CD4-positive, CD25-positive, alpha-beta regulatory T cell (primary cell): Measurements from ENCODE around the gene DLGAP4. TPM values are rescaled to one million over a fixed set of nuclear protein-coding genes. Genes with fewer than 3 reads are reported as not detected.

Experiments used
- ATAC-seq, 2 donors: fragments of 150-1000 bp; cut with Tn5 transposase; one replicate each; pipeline ENCODE4 v1.10.0; 2021; ENCODE audit warnings: low read depth in 2 of 2, moderate number of reproducible peaks in 2 of 2, moderate library complexity in 1 of 2
- DNase-seq, 3 donors: peaks; one replicate each; pipeline versions ENCODE4 v3.0.0 to v3.0.0-alpha.2; 2012 to 2022; ENCODE audit warnings: mixed read lengths in 1 of 3
- H3K27ac ChIP-seq: one replicate; pipeline ENCODE4 v1.7.0; 2013; ENCODE audit warnings: mild to moderate bottlenecking, low read length; ENCODE audit not compliant: insufficient read depth, poor library complexity, severe bottlenecking
- H3K27me3 ChIP-seq: one replicate; pipeline ENCODE4 v1.7.0; 2013; ENCODE audit warnings: low read length; ENCODE audit not compliant: control insufficient read depth, insufficient read depth
- H3K36me3 ChIP-seq: one replicate; pipeline ENCODE4 v1.7.0; 2013; ENCODE audit warnings: mild to moderate bottlenecking, low read length, moderate library complexity; ENCODE audit not compliant: control insufficient read depth, insufficient read depth
- H3K4me1 ChIP-seq: 2 replicates; pipeline ENCODE4 v1.7.0; 2013; ENCODE audit warnings: mild to moderate bottlenecking, low read length; ENCODE audit not compliant: insufficient read depth, control insufficient read depth, poor library complexity, severe bottlenecking
- H3K4me3 ChIP-seq: one replicate; pipeline ENCODE4 v1.7.0; 2013; ENCODE audit warnings: low read depth, mild to moderate bottlenecking, low read length, moderate library complexity
- H3K9me3 ChIP-seq, 2 experiments: 1 replicate in 1 of 2; 2 replicates in 1 of 2; pipeline ENCODE4 v1.7.0; 2013; ENCODE audit warnings: low read length in 2 of 2, mild to moderate bottlenecking in 1 of 2, moderate library complexity in 1 of 2; ENCODE audit not compliant: control insufficient read depth in 2 of 2
- H3K27ac Mint-ChIP-seq, 3 donors: one replicate each; pipeline ENCODE4 v1.8.0; 2020 to 2022; ENCODE audit warnings: mild to moderate bottlenecking in 3 of 3, mixed read lengths in 3 of 3, moderate library complexity in 2 of 3
- H3K27me3 Mint-ChIP-seq: one replicate; pipeline ENCODE4 v1.8.0; 2022; ENCODE audit warnings: mild to moderate bottlenecking, mixed read lengths
- H3K36me3 Mint-ChIP-seq: one replicate; pipeline ENCODE4 v1.8.0; 2020; ENCODE audit warnings: mixed read lengths
- H3K4me1 Mint-ChIP-seq, 4 donors: one replicate each; pipeline ENCODE4 v1.8.0; 2020 to 2022; ENCODE audit warnings: mixed read lengths in 4 of 4, mild to moderate bottlenecking in 1 of 4
- H3K4me3 Mint-ChIP-seq, 4 donors: one replicate each; pipeline ENCODE4 v1.8.0; 2020 to 2022; ENCODE audit warnings: mild to moderate bottlenecking in 4 of 4, mixed read lengths in 4 of 4, moderate library complexity in 3 of 4
- H3K9me3 Mint-ChIP-seq, 7 donors: one replicate each; pipeline ENCODE4 v1.8.0; 2020 to 2022; ENCODE audit warnings: mixed read lengths in 7 of 7, mild to moderate bottlenecking in 3 of 7, moderate library complexity in 2 of 7
- polyA plus RNA-seq, 4 donors: library from polyadenylated mRNA; unstranded; fragments of 300-500 nt; fragmentation: Illumina TruSeq; gene quantifications; one replicate each; pipeline ENCODE4 v1.2.3, GENCODE V29; 2021
- total RNA-seq: library from RNA; stranded (reverse); gene quantifications from one replicate; pipeline ENCODE4 v1.2.3, GENCODE V29; 2022

Gene DLGAP4
- total and polyA plus RNA-seq, 5 donors from 2014 or later, result 10.8 to 43.5 (median 14.7) TPM

GRCh38 chr20:36435124-36435523, 129.0 kb downstream of the DLGAP4 start:
- H3K27me3 Mint-ChIP-seq, result no peaks in the 10 kb centered on the region
- H3K4me1 Mint-ChIP-seq, result peaks cover 0 to 5% (median under 1%) of the 10 kb centered on the region in 4 donors

DNA sequence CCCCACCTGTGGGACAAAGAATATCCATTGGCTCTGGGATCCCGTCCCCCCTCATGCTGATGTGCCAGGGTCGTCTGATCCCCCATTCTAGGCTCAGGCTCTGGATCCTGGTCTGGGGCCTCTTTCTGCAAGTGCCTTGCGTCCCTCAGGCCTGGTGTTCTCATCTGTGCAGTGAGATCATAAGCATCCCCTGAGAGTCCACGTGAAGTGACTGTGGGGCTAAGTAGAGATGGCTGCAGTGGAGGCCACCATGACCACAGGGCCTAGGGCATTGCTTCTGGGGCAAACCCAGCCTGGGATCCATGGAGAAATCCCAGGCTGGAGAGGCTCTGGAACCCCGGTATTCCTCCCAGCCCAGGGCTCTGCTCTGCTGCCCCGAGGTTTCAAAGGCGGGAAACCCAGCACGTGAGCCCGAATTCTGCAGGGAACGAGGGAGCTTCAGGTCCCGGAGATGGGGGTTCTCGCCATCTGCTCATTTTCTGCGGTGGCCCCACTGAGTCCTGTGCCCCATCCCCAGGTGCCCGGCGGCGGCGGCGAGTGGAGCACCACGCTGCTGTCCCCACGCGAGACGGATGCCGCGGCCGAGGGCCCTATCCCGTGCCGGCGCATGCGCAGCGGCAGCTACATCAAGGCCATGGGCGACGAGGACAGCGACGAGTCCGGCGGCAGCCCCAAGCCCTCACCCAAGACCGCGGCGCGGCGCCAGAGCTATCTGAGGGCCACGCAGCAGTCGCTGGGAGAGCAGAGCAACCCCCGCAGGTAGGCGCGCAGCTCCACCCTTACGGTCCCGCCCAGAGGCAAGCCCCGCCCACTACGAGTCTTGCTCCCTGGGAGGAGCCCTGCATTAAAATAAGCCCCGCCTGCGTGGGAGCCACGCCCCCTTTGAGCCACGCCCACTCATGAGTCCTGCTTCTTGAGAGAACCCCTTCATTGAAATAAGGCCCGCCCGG, 129.7 kb downstream of the DLGAP4 start:
- Mint-ChIP-seq H3K9me3 (no peaks in the 10 kb centered on the region), H3K4me3 (peak overlapping the region in 2 of 4 donors; percentile 44 to 62), H3K36me3 (no peaks in the 10 kb centered on the region), H3K27ac (no peak overlapping the region), H3K27me3 (peaks cover 4% of the 10 kb centered on the region), H3K4me1 (peaks cover 0 to 5% (median under 1%) of the 10 kb centered on the region in 4 donors)
- Histone ChIP-seq H3K27me3 (no peaks in the 10 kb centered on the region), H3K27ac (no peak overlapping the region), H3K4me3 (no peak overlapping the region), H3K36me3 (no peaks in the 10 kb centered on the region), H3K9me3 (no peaks in the 10 kb centered on the region), H3K4me1 (peaks cover 3% of the 10 kb centered on the region)
- DNase-seq (peak; percentile 78 to 85 (median 80)), ATAC-seq (peak; percentile 75 to 77)

More at GRCh38 chr20:36435124-36435523, 129.0 kb downstream of the DLGAP4 start:
- H3K4me1 ChIP-seq, result peaks cover 3% of the 10 kb centered on the region
- no peaks in the 10 kb centered on the region for H3K36me3 Mint-ChIP-seq
- H3K27ac Mint-ChIP-seq, result no peak overlapping the region
- no peaks in the 10 kb centered on the region for H3K27me3 ChIP-seq
- no peaks in the 10 kb centered on the region for H3K36me3 ChIP-seq
- no peak overlapping the region for H3K27ac ChIP-seq
- H3K4me3 Mint-ChIP-seq, result no peak overlapping the region
- H3K9me3 ChIP-seq, result no peaks in the 10 kb centered on the region
- no peak for DNase-seq
- no peaks in the 10 kb centered on the region for H3K9me3 Mint-ChIP-seq
- no peak for ATAC-seq
- H3K4me3 ChIP-seq, result no peak overlapping the region

DNA sequence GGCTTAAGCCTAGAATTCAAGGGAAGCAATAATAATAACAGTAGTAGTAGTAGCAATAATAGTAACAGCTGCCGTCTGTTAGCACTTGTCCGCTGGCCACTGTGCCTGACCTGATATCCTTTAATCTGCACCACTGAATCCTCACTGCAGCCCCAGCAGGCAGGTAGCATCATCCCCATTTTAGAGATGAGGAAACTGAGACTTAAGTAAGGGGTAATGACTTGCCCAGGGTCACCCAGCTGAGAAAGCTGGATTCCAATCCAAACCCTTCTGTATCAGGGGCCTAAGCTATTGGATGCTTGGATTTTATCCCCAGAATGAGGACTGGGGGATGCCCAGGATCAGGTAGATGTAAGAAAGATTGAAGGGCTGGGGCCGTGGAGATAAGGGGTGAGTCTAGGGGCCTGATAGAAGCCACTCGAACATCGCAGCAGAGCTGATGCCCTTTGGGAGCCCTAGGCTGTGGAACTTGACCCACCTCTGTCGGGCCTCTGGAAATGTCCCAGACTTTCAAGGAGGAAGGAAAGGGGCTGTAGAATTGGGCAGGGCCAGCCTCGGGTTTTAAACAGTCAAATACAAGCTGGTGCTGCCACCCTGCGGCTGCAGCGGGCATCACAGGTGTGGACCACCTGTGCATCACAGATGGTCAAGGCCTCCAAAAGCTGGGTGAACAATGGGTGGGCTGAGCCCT, 133.0 kb downstream of the DLGAP4 start:
- peak; percentile 29 to 56 (median 38) for DNase-seq
- no peaks in the 10 kb centered on the region for H3K9me3 ChIP-seq
- no peaks in the 10 kb centered on the region for H3K9me3 Mint-ChIP-seq
- H3K27ac Mint-ChIP-seq, result peak overlapping the region in 1 of 3 donors; percentile 45
- H3K4me3 Mint-ChIP-seq, result peak overlapping the region in 1 of 4 donors; percentile 78
- H3K27me3 ChIP-seq, result no peaks in the 10 kb centered on the region
- peak in 1 of 2 donors; percentile 40 for ATAC-seq
- H3K27me3 Mint-ChIP-seq, result peaks cover 6% of the 10 kb centered on the region
- H3K4me1 ChIP-seq, result peaks cover 3% of the 10 kb centered on the region
- H3K36me3 Mint-ChIP-seq, result no peaks in the 10 kb centered on the region
- no peak overlapping the region for H3K27ac ChIP-seq
- H3K4me3 ChIP-seq, result no peak overlapping the region
- H3K4me1 Mint-ChIP-seq, result peaks cover 0 to 5% (median under 1%) of the 10 kb centered on the region in 4 donors
- H3K36me3 ChIP-seq, result no peaks in the 10 kb centered on the region

DNA sequence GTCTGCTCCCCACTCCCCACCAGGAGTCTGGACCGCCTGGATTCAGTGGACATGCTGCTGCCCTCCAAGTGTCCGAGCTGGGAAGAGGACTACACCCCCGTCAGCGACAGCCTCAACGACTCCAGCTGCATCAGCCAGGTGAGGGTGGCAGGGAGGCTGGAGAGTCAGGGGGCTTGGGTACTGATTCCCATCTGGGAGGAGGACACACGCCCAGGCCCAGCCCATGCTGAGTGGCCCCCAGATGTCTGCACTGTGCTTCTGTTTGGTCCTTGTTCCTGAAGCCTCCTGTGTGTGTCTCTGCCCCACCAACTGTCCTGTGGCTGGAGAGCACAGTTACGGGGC, 133.6 kb downstream of the DLGAP4 start:
- DNase-seq (no peak), ATAC-seq (no peak)
- H3K4me3 ChIP-seq, result no peak overlapping the region
- no peaks in the 10 kb centered on the region for H3K9me3 Mint-ChIP-seq
- peaks cover 0 to 5% (median under 1%) of the 10 kb centered on the region in 4 donors for H3K4me1 Mint-ChIP-seq
- peaks cover 3% of the 10 kb centered on the region for H3K4me1 ChIP-seq
- no peaks in the 10 kb centered on the region for H3K36me3 ChIP-seq
- no peaks in the 10 kb centered on the region for H3K36me3 Mint-ChIP-seq
- H3K27ac ChIP-seq, result no peak overlapping the region
- H3K4me3 Mint-ChIP-seq, result no peak overlapping the region
- no peaks in the 10 kb centered on the region for H3K9me3 ChIP-seq
- H3K27me3 ChIP-seq, result no peaks in the 10 kb centered on the region
- peaks cover 6% of the 10 kb centered on the region for H3K27me3 Mint-ChIP-seq
- H3K27ac Mint-ChIP-seq, result no peak overlapping the region

- H3K4me1 Mint-ChIP-seq, result peaks cover 0 to 5% (median under 1%) of the 10 kb centered on the region in 4 donors
- Histone ChIP-seq H3K27ac (no peak overlapping the region), H3K36me3 (no peaks in the 10 kb centered on the region), H3K4me3 (no peak overlapping the region), H3K4me1 (peaks cover 3% of the 10 kb centered on the region), H3K27me3 (no peaks in the 10 kb centered on the region), H3K9me3 (no peaks in the 10 kb centered on the region)
- peaks cover 6% of the 10 kb centered on the region for H3K27me3 Mint-ChIP-seq
- H3K36me3 Mint-ChIP-seq, result no peaks in the 10 kb centered on the region
- DNase-seq (no peak), ATAC-seq (no peak)
- no peak overlapping the region for H3K4me3 Mint-ChIP-seq
- no peak overlapping the region for H3K27ac Mint-ChIP-seq
- H3K9me3 Mint-ChIP-seq, result no peaks in the 10 kb centered on the region
These were observed 134.4 kb downstream of the DLGAP4 start for GRCh38 chr20:36440370-36441026.

GRCh38 chr20:36441027-36441414, 134.9 kb downstream of the DLGAP4 start:
- Mint-ChIP-seq H3K27me3 (peaks cover 6% of the 10 kb centered on the region), H3K36me3 (no peaks in the 10 kb centered on the region), H3K4me3 (no peak overlapping the region), H3K9me3 (no peaks in the 10 kb centered on the region), H3K27ac (no peak overlapping the region), H3K4me1 (peaks cover 0 to 5% (median under 1%) of the 10 kb centered on the region in 4 donors)
- H3K36me3 ChIP-seq, result no peaks in the 10 kb centered on the region
- H3K4me3 ChIP-seq, result no peak overlapping the region
- ATAC-seq (no peak), DNase-seq (no peak)
- no peak overlapping the region for H3K27ac ChIP-seq
- peaks cover 1% of the 10 kb centered on the region for H3K4me1 ChIP-seq
- no peaks in the 10 kb centered on the region for H3K27me3 ChIP-seq
- no peaks in the 10 kb centered on the region for H3K9me3 ChIP-seq

- Histone ChIP-seq H3K27ac (no peak overlapping the region), H3K9me3 (no peaks in the 10 kb centered on the region), H3K4me1 (no peaks in the 10 kb centered on the region), H3K4me3 (no peak overlapping the region), H3K27me3 (no peaks in the 10 kb centered on the region), H3K36me3 (no peaks in the 10 kb centered on the region)
- H3K27ac Mint-ChIP-seq, result no peak overlapping the region
- no peaks in the 10 kb centered on the region for H3K9me3 Mint-ChIP-seq
- peaks cover 6% of the 10 kb centered on the region for H3K27me3 Mint-ChIP-seq
- no peaks in the 10 kb centered on the region for H3K36me3 Mint-ChIP-seq
- H3K4me3 Mint-ChIP-seq, result no peak overlapping the region
- DNase-seq (no peak), ATAC-seq (no peak)
- peaks cover 0 to 4% (median under 1%) of the 10 kb centered on the region in 4 donors for H3K4me1 Mint-ChIP-seq
These were observed 135.3 kb downstream of the DLGAP4 start for GRCh38 chr20:36441416-36441815.
